Keratinocyte (primary cell): ENCODE results near the gene NFATC1. TPM values are rescaled to one million over a fixed set of nuclear protein-coding genes. Genes with fewer than 3 reads are reported as not detected.

ENCODE experiments used
- DNase-seq: peaks from one replicate; pipeline ENCODE4 v3.0.0-alpha.2; 2011; ENCODE audit warnings: low read depth, missing footprints, low spot score
- FAIRE-seq: peaks from 2 replicates; lab custom pipeline; 2011; peaks lifted over from hg19 to GRCh38; lab: Jason Lieb, UNC
- H2AFZ ChIP-seq: 2 replicates; pipeline ENCODE4 v1.6.0; 2012; ENCODE audit warnings: low read length, control low read depth, inconsistent platforms; ENCODE audit not compliant: control insufficient read depth
- H3K27ac ChIP-seq: 2 replicates; pipeline ENCODE4 v1.5.1; 2011; ENCODE audit warnings: low read length; ENCODE audit not compliant: control insufficient read depth, insufficient read depth
- H3K27me3 ChIP-seq: 3 replicates; pipeline ENCODE4 v1.6.0; 2011; ENCODE audit warnings: low read length; ENCODE audit not compliant: control insufficient read depth, insufficient read depth; ENCODE audit errors: extremely low read depth
- H3K36me3 ChIP-seq, 2 experiments: 2 replicates in 1 of 2; 3 replicates in 1 of 2; pipeline ENCODE4 v1.5.1; 2011; ENCODE audit warnings: low read length in 2 of 2, mild to moderate bottlenecking in 1 of 2; ENCODE audit not compliant: control insufficient read depth in 2 of 2, insufficient read depth in 2 of 2; ENCODE audit errors: extremely low read depth in 1 of 2
- H3K4me1 ChIP-seq: 3 replicates; pipeline ENCODE4 v1.5.1; 2011; ENCODE audit warnings: low read length; ENCODE audit not compliant: control insufficient read depth, insufficient read depth; ENCODE audit errors: extremely low read depth
- H3K4me2 ChIP-seq: 3 replicates; pipeline ENCODE4 v1.6.0; 2011; ENCODE audit warnings: low read depth, low read length; ENCODE audit not compliant: control insufficient read depth, insufficient read depth; ENCODE audit errors: extremely low read depth
- H3K4me3 ChIP-seq, 3 experiments: fragments of 200-600 bp in 1 of 3; sonication (generic) in 1 of 3; 2 replicates in 2 of 3; 3 replicates in 1 of 3; pipeline ENCODE4 v1.5.1; 2011 to 2016; ENCODE audit warnings: low read length in 3 of 3, mild to moderate bottlenecking in 3 of 3, control low read depth in 2 of 3, inconsistent platforms in 1 of 3, low read depth in 1 of 3, mixed read lengths in 1 of 3, mixed run types in 1 of 3, moderate library complexity in 1 of 3; ENCODE audit not compliant: control insufficient read depth in 2 of 3, insufficient read depth in 2 of 3; ENCODE audit errors: extremely low read depth in 1 of 3
- H3K79me2 ChIP-seq: 2 replicates; pipeline ENCODE4 v1.6.0; 2012; ENCODE audit warnings: low read length; ENCODE audit not compliant: control insufficient read depth, insufficient read depth
- H3K9ac ChIP-seq: 3 replicates; pipeline ENCODE4 v1.6.0; 2011; ENCODE audit warnings: low read length; ENCODE audit not compliant: control insufficient read depth, insufficient read depth; ENCODE audit errors: extremely low read depth
- H3K9me1 ChIP-seq: 3 replicates; pipeline ENCODE4 v1.6.0; 2011; ENCODE audit warnings: low read length; ENCODE audit not compliant: control insufficient read depth, insufficient read depth; ENCODE audit errors: extremely low read depth
- H3K9me3 ChIP-seq: 2 replicates; pipeline ENCODE4 v1.5.1; 2012; ENCODE audit warnings: low read depth, low read length; ENCODE audit not compliant: control insufficient read depth
- H4K20me1 ChIP-seq: 3 replicates; pipeline ENCODE4 v1.6.0; 2011; ENCODE audit warnings: low read length; ENCODE audit not compliant: control insufficient read depth, insufficient read depth; ENCODE audit errors: extremely low read depth
- EZH2 ChIP-seq: IDR thresholded peaks from one replicate; pipeline ENCODE4 v1.6.1; 2012; ENCODE audit warnings: inconsistent platforms, mild to moderate bottlenecking, low read length, moderate library complexity
- dilution Hi-C: fragments of 300-500 bp; cut with MboI; formaldehyde crosslinking; loops from one replicate; pipeline ENCODE4 v1.7.0; 2020; ENCODE audit warnings: low sequenced_read_pairs; ENCODE audit not compliant: extremely low pct_ligation_motif_present
- polyA plus RNA-seq, 5 experiments: library from polyadenylated mRNA; depleted of rRNA in 3 of 5; stranded (reverse) in 3 of 5; stranded (forward) in 1 of 5; unstranded in 1 of 5; fragments of >200 nt; gene quantifications; 1 replicate in 1 of 5; 2 replicates in 3 of 5; 3 replicates in 1 of 5; pipeline versions ENCODE4 v1.2.1 to v1.2.3, GENCODE V29; 2011 to 2012; ENCODE audit warnings: missing spikeins in 2 of 5, low read depth in 1 of 5, low replicate concordance in 1 of 5
- TF ChIP-seq, protein P1 (sequence below), 3 experiments: IDR thresholded peaks in 1 of 3; conservative IDR thresholded peaks in 1 of 3; optimal IDR thresholded peaks in 1 of 3; 2 replicates in 2 of 3; 3 replicates in 1 of 3; pipeline versions ENCODE3 to v1.5.1; 2011; ENCODE audit warnings: low read length in 3 of 3, mild to moderate bottlenecking in 3 of 3, moderate library complexity in 2 of 3, control low read depth in 1 of 3, inconsistent platforms in 1 of 3; ENCODE audit not compliant: insufficient read depth in 2 of 3; ENCODE audit errors: extremely low read depth in 1 of 3

NFATC1 gene
- polyA plus RNA-seq, 1 donor (not counting 4 experiments of a cell fraction or from before 2014, with no cell fraction given): 0.77 TPM

DNA sequence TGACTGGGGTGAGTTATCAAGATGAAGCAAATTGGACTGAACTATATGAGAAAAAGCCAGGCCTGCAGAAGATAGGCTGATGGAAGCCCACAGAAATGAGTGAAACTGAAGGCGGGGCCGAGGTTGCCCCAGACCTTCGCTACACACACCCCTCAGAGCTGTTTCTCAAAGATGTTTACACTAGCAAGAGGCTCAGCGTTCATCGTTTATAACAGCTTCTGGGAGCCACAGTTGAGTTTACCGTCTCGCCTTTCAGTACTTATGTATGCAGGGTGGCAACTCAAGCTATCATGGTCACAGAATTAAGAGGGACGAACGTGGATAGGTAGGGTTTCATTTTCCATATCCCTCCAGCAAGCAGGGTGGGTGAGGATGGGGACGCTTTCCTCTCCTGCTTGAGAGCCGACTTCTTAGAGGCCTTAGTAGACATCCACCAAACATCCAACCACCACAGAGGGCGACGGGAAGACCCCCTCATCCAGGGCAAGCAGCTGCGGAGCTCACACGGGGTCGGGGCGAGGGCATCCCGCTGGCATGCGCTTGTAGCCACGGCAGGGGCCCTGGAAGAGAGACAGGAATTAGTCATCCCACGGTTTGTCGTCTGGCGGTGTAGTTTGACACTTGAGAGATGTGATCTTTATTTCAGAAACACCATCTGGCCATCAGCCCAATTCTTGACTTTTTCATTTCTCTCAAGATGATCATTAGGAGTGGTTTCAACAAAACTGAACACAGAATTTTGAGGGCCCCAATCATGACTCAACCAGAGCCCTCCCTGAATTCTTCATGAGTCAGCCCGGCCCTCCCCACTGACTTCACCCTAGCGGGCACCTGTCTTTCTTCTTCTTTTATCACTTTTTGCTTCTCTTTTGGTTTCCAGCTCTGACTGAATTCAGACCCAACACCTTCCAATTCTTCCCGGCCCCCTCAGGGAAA, 174.8 kb downstream of the NFATC1 start:
- FAIRE-seq: no peak
- dilution Hi-C loops: no loop called here
- Histone ChIP-seq H3K27me3 (no peaks in the 10 kb centered on the region), H3K9ac (no peak overlapping the region), H3K4me3 (no peak overlapping the region), H3K36me3 (no peaks in the 10 kb centered on the region), H3K4me2 (no peak overlapping the region), H3K27ac (no peak overlapping the region), H3K9me1 (no peaks in the 10 kb centered on the region), H3K4me1 (peaks cover 12% of the 10 kb centered on the region), H3K79me2 (no peaks in the 10 kb centered on the region), H3K9me3 (peaks cover 4% of the 10 kb centered on the region), H4K20me1 (no peaks in the 10 kb centered on the region), H2AFZ (no peak overlapping the region)
- TF ChIP-seq EZH2: no peak
- TF ChIP-seq, protein P1, sequence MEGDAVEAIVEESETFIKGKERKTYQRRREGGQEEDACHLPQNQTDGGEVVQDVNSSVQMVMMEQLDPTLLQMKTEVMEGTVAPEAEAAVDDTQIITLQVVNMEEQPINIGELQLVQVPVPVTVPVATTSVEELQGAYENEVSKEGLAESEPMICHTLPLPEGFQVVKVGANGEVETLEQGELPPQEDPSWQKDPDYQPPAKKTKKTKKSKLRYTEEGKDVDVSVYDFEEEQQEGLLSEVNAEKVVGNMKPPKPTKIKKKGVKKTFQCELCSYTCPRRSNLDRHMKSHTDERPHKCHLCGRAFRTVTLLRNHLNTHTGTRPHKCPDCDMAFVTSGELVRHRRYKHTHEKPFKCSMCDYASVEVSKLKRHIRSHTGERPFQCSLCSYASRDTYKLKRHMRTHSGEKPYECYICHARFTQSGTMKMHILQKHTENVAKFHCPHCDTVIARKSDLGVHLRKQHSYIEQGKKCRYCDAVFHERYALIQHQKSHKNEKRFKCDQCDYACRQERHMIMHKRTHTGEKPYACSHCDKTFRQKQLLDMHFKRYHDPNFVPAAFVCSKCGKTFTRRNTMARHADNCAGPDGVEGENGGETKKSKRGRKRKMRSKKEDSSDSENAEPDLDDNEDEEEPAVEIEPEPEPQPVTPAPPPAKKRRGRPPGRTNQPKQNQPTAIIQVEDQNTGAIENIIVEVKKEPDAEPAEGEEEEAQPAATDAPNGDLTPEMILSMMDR (optimal IDR thresholded peaks at IDR 0.05 in 1 of 3, IDR thresholded peaks at IDR 0.05 in 1 of 3, conservative IDR thresholded peaks at IDR 0.05 in 1 of 3; ENCODE audit: extremely low read depth in 1 of 3, insufficient read depth in 2 of 3, low read length in 3 of 3): no peak
- no peak for DNase-seq

DNA sequence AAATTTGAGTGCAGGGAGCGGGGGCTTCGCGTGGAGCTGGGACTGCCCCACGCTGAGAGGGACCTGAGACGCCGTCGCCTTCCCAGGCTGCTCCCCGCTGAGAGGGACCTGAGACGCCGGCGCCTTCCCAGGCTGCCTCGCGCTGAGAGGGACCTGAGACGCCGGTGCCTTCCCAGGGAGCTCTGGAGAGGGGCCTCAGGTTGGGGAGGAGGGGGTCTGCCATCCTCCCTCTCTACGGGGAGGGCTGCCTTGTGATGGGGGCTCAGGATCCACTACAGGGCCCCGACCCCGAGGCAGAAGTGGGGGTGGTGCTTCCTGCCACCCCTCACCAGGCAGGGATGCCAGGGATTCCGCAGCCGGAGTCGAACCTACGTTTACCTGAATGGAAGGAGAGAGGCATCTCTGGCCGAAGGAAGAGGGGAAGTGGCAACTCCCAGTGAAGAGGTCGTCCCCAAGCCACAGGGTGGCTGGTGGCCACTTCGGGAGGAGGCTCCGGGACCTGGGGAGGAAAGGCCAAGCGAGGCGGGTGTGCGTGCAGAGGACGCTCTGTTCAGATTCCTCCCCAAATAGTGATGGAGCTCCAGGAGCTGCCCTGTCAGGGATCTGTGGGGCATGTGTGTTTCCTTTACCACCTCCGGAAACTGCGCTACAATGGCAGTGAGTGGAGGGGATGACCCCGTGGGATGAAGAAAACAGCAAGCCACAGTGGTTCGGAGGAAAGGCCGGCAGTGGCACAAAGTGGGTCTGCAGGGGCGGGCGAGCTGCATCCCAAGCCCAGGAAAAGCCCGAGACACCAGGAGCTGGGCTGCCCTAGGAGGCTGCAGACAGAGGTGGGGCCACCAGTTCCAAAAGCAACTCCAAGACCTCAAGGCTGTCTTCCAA, 175.7 kb downstream of the NFATC1 start:
- dilution Hi-C loops: no loop called here
- Histone ChIP-seq H3K4me2 (no peak overlapping the region), H3K79me2 (no peaks in the 10 kb centered on the region), H3K4me1 (peaks cover 12% of the 10 kb centered on the region), H3K9me1 (no peaks in the 10 kb centered on the region), H3K27me3 (no peaks in the 10 kb centered on the region), H4K20me1 (no peaks in the 10 kb centered on the region), H3K36me3 (no peaks in the 10 kb centered on the region), H3K9ac (no peak overlapping the region), H2AFZ (no peak overlapping the region), H3K4me3 (no peak overlapping the region), H3K27ac (no peak overlapping the region), H3K9me3 (peaks cover 4% of the 10 kb centered on the region)
- TF ChIP-seq, protein P1 (optimal IDR thresholded peaks at IDR 0.05 in 1 of 3, IDR thresholded peaks at IDR 0.05 in 1 of 3, conservative IDR thresholded peaks at IDR 0.05 in 1 of 3; ENCODE audit: extremely low read depth in 1 of 3, insufficient read depth in 2 of 3, low read length in 3 of 3): no peak
- TF ChIP-seq EZH2: no peak
- no peak for DNase-seq
- FAIRE-seq: no peak
